ENCODE data around the gene AHI1.
"Not testable (repeated sequence)": the region's sequence is repeated elsewhere in the genome, so short reads cannot be mapped to it uniquely, and the experiment has no call there.

AHI1 gene

DNA sequence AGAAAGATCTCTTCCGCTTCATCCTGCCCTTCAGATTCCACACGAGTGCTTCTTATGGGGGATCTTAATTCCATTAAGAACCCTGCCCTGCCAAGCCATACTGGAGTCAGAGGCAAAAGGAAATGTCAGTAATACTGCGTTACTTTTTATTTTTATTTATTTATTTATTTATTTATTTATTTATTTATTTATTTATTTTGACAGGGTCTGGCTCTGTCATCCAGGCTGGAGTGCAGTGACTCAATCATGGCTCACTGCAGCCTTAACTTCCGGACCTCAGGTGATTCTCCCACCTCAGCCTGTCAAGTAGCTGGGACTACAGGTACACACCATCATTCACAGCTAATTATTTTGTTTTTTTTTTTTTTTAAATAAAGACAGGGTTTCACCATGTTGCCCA, 236.9 kb downstream of the AHI1 start:
- intact Hi-C loops (cut with DNase I), result no loop called here
- DNase-seq, result no peak

DNA sequence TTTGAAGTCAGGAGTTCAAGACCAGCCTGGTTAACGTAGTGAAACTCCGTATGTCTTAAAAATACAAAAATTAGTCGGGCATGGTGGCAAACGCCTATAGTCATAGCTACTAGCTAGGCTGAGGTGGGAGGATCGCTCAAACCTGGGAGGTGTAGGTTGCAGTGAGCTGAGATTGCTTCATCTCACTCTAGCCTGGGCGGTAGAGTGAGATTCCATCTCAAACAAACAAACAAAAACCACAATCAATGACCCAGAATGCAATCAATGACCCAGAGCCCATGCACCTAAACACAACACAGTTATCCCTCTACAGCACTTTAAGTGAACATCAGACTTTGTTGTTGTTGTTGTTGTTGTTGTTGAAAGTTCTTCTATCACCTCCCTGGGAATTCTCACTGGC, 238.6 kb downstream of the AHI1 start:
- peak in 4 of 42 donors; percentile 11 to 59 (median 19) for DNase-seq
- intact Hi-C loops (cut with DNase I), result no loop called here

DNA sequence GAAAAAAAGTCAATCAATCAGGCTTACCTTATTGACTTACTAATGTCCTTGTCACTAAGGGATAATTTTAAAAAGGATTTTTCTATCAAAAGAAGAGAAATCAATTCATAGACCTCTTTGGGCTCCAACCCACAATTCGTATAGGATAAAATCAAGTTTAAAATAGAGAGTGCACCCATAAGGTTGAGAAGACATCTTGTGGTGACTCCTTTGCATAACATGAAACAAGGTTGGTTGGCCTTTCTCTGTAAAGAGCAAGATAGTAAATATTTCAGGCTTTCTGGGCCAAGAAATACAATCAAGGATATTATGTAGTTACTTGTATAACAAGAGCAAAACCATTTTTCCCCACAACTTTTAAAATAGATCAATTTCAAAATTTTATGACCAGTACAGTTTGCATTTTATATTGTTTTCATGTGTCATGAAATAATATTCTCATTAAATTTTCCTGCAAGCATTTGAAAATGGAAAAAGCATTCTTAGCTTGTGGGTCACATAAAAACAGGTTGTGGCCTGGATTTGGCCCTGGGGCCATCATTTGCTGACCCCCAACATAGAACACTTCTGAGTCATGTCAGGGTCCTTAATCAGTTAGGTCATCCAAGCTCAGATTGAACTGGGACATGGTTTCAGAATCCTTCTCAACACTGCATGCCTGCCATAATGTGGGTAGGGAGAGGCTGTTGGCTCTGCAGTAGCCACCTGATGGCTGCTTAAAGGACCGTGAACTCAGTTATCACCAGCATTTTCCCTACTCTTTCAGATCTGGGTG, 239.7 kb downstream of the AHI1 start:
- no peak for DNase-seq
- intact Hi-C loops (cut with DNase I), result no loop called here

DNA sequence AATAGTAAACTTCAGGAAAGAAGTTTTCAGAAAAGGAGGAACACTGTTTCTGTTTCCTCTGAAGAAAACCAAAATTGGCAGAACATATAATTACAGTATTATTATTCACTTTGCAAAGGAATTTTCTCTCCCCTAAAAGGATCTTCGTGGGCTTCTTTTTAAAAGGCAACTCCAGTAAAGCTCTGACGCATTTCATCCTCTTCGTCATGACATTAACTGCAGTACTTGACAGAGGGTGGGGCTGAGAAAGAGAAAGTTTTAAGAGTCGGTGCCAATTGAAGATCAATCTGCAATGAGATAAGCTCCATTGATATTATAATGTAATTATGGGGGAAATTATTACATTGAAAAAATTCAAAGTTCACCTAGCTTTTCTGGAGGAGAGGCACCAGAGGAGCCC, 240.7 kb downstream of the AHI1 start:
- peak in 5 of 42 donors; percentile 10 to 54 (median 37) for DNase-seq
- intact Hi-C loops (cut with DNase I), result no loop called here

DNA sequence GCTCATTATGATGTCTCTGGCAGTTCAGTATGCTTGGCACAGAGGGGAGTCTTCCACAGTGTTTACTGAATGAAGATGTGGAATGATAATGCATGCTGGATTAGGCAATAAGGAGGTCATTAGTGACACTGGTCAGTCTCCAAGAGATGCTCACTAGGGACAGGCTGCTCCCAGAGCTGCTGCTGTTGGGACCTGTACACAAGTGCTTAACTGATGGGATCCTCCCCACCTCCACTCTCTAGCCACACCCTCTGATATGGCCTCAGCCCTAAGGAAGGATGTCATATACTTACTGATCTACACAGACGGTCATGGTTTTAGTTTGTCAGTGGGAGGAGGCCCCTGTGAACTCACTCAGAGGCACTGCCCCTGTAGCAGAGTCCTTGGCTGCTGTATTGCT, 243.1 kb downstream of the AHI1 start:
- intact Hi-C loops (cut with DNase I), result no loop called here

DNA sequence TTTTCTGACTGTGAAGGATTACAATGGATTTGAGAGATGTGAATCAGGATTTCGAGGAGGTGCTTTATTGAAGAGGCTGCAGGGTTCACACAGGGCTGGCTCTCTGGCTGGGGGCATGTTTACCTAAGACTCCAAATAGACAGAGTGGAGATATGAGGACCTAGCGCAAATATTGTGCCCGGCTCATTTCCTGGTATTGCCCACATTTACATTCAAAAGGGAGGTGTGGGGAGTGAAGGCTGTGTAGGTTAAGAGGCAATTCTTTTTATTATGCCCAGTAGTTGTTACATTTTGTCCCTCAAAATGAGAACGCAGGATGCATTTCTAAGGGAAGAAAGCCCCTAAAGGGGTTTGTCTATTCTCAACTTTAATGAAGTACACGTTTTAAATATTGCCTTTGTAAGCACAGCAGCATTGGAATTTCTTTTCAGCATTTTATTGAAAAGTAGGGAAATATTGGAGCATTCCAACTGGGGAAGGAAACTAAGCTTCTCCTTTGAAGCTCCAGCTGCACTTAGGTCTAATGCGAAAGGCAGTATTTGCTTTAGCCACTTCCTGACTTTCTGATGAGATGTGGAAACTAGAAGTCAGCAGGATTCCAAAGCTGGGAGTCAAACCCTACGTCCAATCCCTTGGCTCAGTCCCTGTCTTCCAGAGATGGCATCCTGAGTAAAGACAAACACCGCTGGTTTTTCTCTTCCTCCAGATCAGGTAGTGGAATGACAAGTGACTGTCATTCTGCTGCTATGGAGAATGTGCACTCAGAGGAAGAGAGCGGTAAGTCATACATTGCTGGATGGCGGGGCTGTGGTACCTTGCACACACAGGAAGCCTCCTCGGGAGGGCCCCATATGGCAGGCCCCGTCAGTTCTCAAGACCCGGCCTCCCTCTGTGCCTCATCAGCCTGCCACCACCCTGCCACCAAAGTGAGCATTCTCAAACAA, 245.8 kb downstream of the AHI1 start:
- intact Hi-C loops (cut with DNase I), result no loop called here
- no peak for DNase-seq

More for the DNA sequence above, 243.1 kb downstream of the AHI1 start:
- DNase-seq, result no peak

DNA sequence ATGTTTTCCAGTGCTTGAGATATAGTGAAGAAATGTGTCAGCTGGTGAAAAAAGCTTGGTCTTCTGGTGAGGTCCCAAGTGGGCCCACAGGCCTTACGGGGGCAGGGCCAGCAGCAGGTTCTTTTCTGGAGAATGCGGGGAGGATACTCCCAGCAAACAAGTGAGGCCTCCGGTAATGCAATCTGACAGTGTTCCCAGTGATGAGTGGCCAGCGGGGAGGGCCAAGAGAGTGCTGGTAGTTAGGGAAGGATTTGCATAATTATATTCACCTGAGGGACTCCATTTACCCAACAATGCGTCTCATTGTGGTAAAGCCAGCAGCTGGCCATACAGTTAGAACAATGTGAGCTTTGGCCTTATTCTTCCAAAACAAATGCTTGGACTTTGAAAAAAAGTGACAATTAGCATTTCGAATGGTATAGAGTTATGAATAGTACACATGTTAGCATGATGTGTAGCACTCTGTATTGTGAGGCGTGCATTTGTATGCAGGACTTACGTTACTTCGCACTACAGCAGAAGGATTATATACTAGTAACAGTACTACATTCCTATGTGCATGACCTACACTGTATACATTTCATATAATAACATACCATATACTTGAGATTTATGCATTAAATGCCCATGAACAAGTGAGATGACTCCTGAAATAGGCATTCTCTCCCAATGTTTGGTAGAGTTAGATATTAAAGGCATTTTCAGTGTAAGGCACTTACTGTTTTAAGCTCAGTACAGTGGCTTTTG, 246.6 kb downstream of the AHI1 start:
- DNase-seq, result no peak
- intact Hi-C loops (cut with DNase I), result no loop called here

DNA sequence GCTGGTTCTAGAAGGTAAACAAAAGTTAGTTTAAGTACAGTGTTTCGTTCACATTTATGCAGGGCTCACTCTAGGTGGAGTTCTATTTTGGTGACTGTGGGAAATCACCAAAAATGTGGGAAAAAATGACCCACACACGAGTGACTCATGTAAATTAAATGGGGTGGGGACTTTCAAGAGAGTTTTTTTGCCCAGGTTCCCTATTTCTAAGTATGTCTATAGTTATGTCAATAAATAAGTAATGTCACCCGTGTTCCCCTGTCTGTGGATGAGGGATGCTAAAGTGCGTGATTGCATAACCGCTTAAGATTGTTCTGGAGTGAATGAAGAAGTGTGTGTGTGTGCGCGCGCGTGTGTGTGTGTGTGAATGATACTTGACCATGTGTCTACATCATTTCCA, 247.3 kb downstream of the AHI1 start:
- DNase-seq, result no peak
- intact Hi-C loops (cut with DNase I), result no loop called here

DNA sequence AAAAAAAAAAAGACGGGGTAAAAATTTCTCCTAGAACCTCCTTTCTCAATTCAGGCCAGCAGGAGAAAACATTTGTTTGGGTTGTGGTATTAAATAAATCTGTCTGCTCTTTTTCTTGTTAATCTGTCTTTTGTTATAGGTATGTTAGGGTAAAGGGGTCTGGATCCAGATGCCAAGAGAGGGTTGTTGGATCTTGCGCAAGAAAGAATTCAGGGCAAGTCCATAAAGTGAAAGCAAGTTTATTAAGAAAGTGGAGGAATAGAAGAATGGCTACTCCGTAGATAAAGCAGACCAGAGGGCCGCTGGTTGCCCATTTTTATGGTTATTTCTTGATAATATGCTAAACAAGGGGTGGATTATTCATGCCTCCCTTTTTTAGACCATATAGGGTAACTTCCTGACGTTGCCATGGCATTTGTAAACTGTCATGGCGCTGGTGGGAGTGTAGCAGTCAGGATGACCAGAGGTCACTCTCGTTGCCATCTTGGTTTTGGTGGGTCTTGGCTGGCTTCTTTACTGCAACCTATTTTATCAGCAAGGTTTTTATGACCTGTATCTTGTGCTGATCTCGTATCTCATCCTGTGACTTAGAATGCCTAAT, 251.0 kb downstream of the AHI1 start:
- intact Hi-C loops (cut with DNase I); DNase-seq: not testable (repeated sequence)

DNA sequence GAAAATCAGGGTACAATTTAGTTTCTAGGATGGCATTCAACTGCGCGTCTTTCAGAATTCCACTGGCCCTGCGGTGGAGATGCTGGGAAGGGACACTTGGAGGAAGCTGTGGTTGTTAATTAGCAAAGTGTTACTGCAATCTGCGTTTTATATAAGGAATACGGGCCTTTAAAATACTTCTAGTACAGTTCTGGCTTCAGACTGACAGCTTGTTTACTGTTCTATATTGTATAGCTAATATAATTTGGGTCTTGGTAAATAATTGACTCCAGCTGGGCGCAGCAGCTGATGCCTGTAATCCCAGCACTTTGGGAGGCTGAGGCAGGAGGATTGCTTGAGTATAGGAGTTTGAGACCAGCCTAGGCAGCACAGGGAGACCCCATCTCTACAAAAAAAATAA, 252.7 kb downstream of the AHI1 start:
- intact Hi-C loops (cut with DNase I), result no loop called here
- DNase-seq, result no peak

DNA sequence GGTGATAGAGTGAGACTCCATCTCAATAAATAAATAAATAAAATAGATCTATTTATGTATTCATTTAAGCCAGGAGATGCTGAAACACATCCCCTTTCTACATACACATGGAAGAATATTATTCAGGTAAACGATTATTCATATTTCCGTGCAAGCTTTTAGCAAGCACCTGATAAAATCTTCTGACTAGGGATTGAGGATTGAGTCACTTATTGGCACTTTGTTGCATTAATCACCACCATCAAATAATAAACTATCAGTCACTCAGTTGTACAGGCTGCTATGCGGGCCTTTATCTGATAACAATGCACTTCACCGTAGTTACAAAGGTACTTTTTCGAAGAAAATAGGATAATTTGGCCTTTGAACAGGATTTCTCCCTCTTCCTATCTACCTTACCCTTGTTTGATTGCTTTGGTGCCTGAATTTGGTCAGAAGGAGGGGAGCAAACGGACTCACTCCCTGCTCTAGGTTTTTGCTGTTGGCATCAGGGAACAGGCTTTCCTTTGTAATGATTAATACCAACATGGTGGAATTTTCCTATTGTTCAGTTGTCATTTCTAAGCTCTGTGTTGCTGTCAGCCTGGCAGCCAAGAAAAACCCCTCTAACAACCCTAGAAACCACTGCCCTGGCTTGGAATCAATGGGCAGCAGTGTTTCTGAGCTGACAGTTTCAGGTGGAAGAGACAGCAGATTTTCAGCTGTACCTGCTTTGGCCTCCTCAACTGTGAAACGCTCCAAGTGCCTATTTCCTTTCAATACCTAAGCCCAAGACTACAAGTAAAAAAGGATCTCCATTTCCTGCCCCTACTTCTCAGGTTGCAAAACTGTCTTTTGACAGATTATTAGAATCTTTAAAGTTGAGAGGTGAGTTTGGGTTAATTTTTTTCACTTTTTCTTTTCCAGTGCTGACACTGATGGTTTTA, 253.4 kb downstream of the AHI1 start:
- no peak for DNase-seq
- intact Hi-C loops (cut with DNase I), result no loop called here

DNA sequence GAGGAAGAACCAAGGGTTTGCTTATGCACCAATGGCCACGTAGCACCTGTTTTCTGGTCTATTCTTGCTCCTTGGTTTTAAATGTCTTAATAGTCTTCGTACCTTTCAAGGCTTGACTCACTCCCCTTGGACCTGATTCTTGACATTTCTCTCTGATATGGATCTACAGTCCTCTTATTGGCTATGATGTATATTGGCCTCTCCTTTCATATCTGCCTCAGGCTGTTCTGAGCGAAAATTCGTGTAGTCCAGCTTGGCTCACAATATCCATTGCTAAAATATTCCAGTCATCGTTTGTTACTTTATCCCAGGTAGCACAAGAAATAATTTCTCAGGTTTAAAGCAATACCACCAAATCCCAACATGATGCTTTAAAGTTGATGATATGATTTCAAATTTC, 256.8 kb downstream of the AHI1 start:
- intact Hi-C loops (cut with DNase I), result no loop called here
- no peak for DNase-seq

DNA sequence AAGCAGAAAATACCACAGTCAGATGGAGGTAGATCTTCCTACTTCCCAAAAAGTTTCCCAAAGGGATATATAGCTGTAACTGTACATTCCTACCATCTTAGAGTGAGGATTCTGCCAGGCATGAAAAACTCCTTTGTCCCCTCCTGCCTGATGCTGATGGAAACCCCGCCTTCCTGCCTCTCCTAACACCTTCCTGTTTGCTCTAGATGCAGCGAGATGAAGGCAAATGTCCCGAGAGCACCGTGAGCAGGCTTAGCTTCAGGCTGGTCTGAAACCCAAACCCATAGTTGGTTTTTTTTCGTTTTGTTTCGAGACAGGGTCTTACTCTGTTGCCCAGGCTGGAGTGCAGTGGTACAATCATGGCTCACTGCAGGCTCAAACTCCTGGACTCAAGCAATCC, 260.8 kb downstream of the AHI1 start:
- no peak for DNase-seq
- intact Hi-C loops (cut with DNase I), result no loop called here

DNA sequence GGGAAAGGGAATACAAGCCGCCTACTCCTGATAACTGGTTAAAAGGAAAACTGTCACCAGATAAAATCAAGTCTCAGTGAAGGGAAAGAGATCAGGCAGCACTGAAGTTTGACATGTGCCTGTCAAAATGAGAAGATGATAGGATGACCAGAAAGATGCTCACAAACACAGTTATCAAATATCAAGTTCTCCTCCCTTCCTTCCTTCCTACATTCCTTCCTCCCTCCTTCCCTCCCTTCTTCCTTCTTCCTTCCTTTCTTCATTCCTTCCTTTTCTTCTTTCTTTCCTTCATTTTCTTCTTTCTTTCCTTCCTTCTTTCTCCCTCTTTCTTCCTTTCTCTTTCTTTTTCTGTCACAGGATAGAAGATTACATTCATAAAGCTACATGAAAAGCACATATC, 261.2 kb downstream of the AHI1 start:
- DNase-seq, result no peak
- intact Hi-C loops (cut with DNase I), result no loop called here

DNA sequence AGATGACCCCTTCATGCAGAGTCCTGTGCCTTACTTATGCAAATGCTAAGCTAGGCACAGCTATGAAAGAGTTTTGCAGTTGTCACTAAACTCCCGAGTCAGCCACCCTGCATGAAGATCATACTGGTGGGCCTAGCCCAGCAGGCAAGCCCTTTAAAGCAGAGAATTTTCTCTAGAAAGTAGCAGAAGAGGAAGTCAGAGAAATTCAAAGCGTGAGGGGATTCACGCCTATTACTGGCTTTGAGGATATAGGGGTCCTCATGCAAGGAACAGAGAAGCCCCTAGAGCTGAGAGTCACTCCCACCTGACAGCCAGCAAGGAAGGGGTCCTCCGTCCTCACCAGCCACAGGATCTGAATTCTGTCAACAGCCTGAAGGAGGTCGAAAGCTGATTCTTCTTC, 261.8 kb downstream of the AHI1 start:
- intact Hi-C loops (cut with DNase I), result no loop called here
- no peak for DNase-seq

DNA sequence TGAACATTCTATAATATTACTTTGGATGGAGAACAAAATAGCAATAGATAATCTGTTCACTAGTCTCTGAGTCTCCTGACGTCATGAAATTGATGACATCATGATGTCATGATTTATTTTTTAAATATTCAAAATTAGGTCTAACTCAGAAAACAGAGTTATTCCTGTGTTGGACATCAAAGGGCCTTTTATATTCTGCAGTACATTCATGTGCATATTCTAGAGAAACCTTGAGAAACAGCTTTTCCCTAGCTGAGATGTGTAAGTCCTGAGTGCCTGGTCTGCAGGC, 263.1 kb downstream of the AHI1 start:
- no peak for DNase-seq
- intact Hi-C loops (cut with DNase I), result no loop called here

DNA sequence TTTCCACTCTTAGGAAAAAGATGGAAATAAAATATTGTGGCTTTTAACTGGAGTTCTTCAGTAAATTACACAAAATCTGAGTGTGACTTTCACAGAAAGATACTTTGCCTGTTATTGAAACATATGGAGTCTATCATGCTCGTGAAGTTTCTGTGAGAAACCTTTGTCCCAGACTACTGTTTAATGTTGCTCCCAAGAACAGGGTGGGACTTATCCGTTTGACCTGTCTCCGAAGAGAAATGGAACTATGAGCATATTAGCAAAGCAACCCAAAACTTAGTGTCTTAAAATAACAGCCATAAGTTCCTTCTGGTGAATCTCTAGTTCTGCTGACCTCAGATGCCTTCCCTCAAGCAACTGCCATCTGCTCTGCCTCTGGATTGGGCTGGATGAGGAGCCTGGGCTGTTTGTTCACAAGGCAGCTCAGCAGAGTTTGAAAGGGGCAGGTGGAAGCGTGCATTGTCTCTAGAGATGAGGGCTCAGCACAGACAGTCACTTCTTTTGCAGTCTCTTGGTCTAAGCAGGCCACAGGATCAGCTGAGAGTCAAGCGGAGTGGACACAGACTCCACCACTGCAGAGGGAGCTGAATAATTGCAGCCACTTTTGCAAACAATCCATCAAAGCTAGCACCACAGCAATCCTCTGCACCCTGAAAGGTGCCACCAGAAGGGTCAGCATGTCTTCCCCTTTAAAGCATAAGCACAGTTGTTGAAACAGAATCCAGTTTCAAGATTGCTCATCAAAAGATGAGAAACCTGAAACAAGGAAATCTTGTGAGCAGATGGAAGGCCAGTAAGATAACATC, 263.7 kb downstream of the AHI1 start:
- no peak for DNase-seq
- intact Hi-C loops (cut with DNase I), result no loop called here
